ENCODE results near the gene TTLL6. TPM values are rescaled to one million over a fixed set of nuclear protein-coding genes. Genes with fewer than 3 reads are reported as not detected.

TTLL6 gene
- total RNA-seq, 4 donors from 2014 or later = 0.19 TPM; not detected in 3

GRCh38 chr17:48726916-48727286, 90.1 kb downstream of the TTLL6 start:
- peaks cover 7 to 46% (median 33%) of the 10 kb centered on the region in 3 donors for H3K4me1 ChIP-seq
- H3K9me3 ChIP-seq = no peaks in the 10 kb centered on the region
- WGBS, 2 donors = 13 to 23% methylated on average over 5 to 7 of the region's 20 CpGs
- H3K36me3 ChIP-seq = no peaks in the 10 kb centered on the region
- TF ChIP-seq POLR2A (IDR thresholded peaks at IDR 0.05) = no peak
- TF ChIP-seq CTCF (IDR thresholded peaks at IDR 0.05) = no peak
- peaks cover 70 to 100% (median 87%) of the 10 kb centered on the region in 4 donors for H3K27me3 ChIP-seq
- no peak overlapping the region for H3K27ac ChIP-seq
- H3K4me3 ChIP-seq = no peak overlapping the region
- DNase-seq = no peak
- intact Hi-C loops (cut with DNase I) = loop anchor here (5.0 kb wide), 1 partner anchor 65 kb away; no protein-coding TSS in a partner anchor

- intact Hi-C loops (cut with DNase I) = loop anchor here (5.0 kb wide), 1 partner anchor 66 kb away; no protein-coding TSS in a partner anchor
- peaks cover 74 to 100% (median 89%) of the 10 kb centered on the region in 4 donors for H3K27me3 ChIP-seq
- DNase-seq = no peak
Measured at GRCh38 chr17:48726114-48726915, 90.7 kb downstream of the TTLL6 start.

GRCh38 chr17:48725288-48726064, 91.6 kb downstream of the TTLL6 start:
- no peak overlapping the region for H3K27ac ChIP-seq
- intact Hi-C loops (cut with DNase I) = loop anchor here (5.0 kb wide), 1 partner anchor 67 kb away; no protein-coding TSS in a partner anchor
- 8 to 33% methylated on average over 1 to 5 of the region's 38 CpGs for WGBS, 2 donors
- peaks cover 70 to 100% (median 92%) of the 10 kb centered on the region in 4 donors for H3K27me3 ChIP-seq
- H3K36me3 ChIP-seq = no peaks in the 10 kb centered on the region
- no peak for DNase-seq
- H3K4me3 ChIP-seq = peak overlapping the region in 1 of 4 donors; percentile 7
- TF ChIP-seq CTCF (IDR thresholded peaks at IDR 0.05) (no peak), POLR2A (IDR thresholded peaks at IDR 0.05) (no peak)
- no peaks in the 10 kb centered on the region for H3K9me3 ChIP-seq
- peaks cover 7 to 46% (median 33%) of the 10 kb centered on the region in 3 donors for H3K4me1 ChIP-seq

More at GRCh38 chr17:48726114-48726915, 90.7 kb downstream of the TTLL6 start:
- H3K27ac ChIP-seq = no peak overlapping the region
- peaks cover 7 to 46% (median 33%) of the 10 kb centered on the region in 3 donors for H3K4me1 ChIP-seq
- no peaks in the 10 kb centered on the region for H3K36me3 ChIP-seq
- no peak for TF ChIP-seq POLR2A (IDR thresholded peaks at IDR 0.05)
- no peak for TF ChIP-seq CTCF (IDR thresholded peaks at IDR 0.05)
- 19 to 20% methylated on average over 12 to 20 of the region's 20 CpGs for WGBS, 2 donors
- H3K4me3 ChIP-seq = no peak overlapping the region
- H3K9me3 ChIP-seq = no peaks in the 10 kb centered on the region

GRCh38 chr17:48725004-48725287, 92.1 kb downstream of the TTLL6 start:
- no peak for DNase-seq
- H3K36me3 ChIP-seq = no peaks in the 10 kb centered on the region
- intact Hi-C loops (cut with DNase I) = loop anchor here (5.0 kb wide), 1 partner anchor 67 kb away; no protein-coding TSS in a partner anchor
- peaks cover 7 to 47% (median 33%) of the 10 kb centered on the region in 3 donors for H3K4me1 ChIP-seq
- H3K27me3 ChIP-seq = peaks cover 68 to 100% (median 93%) of the 10 kb centered on the region in 4 donors
- TF ChIP-seq POLR2A (IDR thresholded peaks at IDR 0.05) (no peak), CTCF (IDR thresholded peaks at IDR 0.05) (no peak)
- H3K9me3 ChIP-seq = no peaks in the 10 kb centered on the region
- WGBS, 2 donors = 7 to 12% methylated on average over 8 to 11 of the region's 16 CpGs
- H3K27ac ChIP-seq = no peak overlapping the region
- H3K4me3 ChIP-seq = peak overlapping the region in 1 of 4 donors; percentile 7
